HEK293 (cell line): ENCODE measurements around the gene MSRB3.

ENCODE experiments used
- CTCF ChIA-PET: fragments of 350-600 bp; formaldehyde crosslinking; extraction: SDS; loops from one replicate; lab custom pipeline; 2021; ENCODE audit warnings: antibody characterized with exemption; lab: Yijun Ruan, JAX
- POLR2A ChIA-PET: fragments of 300-600 bp; formaldehyde crosslinking; extraction: SDS; loops from one replicate; lab custom pipeline; 2020; ENCODE audit warnings: antibody characterized with exemption, inconsistent platforms; lab: Yijun Ruan, JAX
- H3K27ac ChIP-seq: fragments of 200-500 bp; sonication (Bioruptor generic); 2 replicates; pipeline ENCODE4 v1.5.1; 2014; ENCODE audit warnings: low read depth, low read length, control low read depth, inconsistent platforms; ENCODE audit errors: extremely low read depth
- H3K36me3 ChIP-seq, 2 experiments: fragments of 200-500 bp in 1 of 2; sonication (Bioruptor generic) in 1 of 2; 1 replicate in 1 of 2; 2 replicates in 1 of 2; pipeline ENCODE4 v1.5.1; 2014 to 2017; ENCODE audit warnings: inconsistent platforms in 2 of 2, low read length in 2 of 2; ENCODE audit not compliant: control insufficient read depth in 2 of 2, insufficient read depth in 1 of 2
- H3K4me1 ChIP-seq: fragments of 200-500 bp; sonication (Bioruptor generic); 2 replicates; pipeline ENCODE4 v1.5.1; 2014; ENCODE audit warnings: mild to moderate bottlenecking, low read length, inconsistent platforms; ENCODE audit not compliant: control insufficient read depth, insufficient read depth
- H3K4me3 ChIP-seq: 2 replicates; pipeline ENCODE4 v1.5.1; 2011; ENCODE audit warnings: low read depth, mild to moderate bottlenecking, control low read depth, low read length, moderate library complexity
- H3K9me3 ChIP-seq: fragments of 200-500 bp; sonication (Bioruptor generic); 2 replicates; pipeline ENCODE4 v1.5.1; 2014; ENCODE audit warnings: low read depth, low read length, inconsistent platforms; ENCODE audit not compliant: control insufficient read depth, insufficient read depth
- KLF17 ChIP-seq: fragments of 450-650 bp; formaldehyde crosslinking; IDR thresholded peaks from 2 replicates; pipeline ENCODE4 v1.5.1; 2016; ENCODE audit warnings: missing biosample characterization, missing genetic modification characterization
- KLF7 ChIP-seq: fragments of 450-650 bp; formaldehyde crosslinking; IDR thresholded peaks from 2 replicates; pipeline ENCODE4 v1.5.1; 2016; ENCODE audit warnings: missing biosample characterization, missing genetic modification characterization, borderline replicate concordance
- OVOL3 ChIP-seq: fragments of 450-650 bp; formaldehyde crosslinking; IDR thresholded peaks from 2 replicates; pipeline ENCODE4 v1.5.1; 2016; ENCODE audit warnings: missing biosample characterization, missing genetic modification characterization
- TCF7L2 ChIP-seq: IDR thresholded peaks from 2 replicates; pipeline ENCODE4 v1.6.1; 2011; ENCODE audit warnings: low read depth, mild to moderate bottlenecking, inconsistent platforms, low read length, moderate library complexity, borderline replicate concordance
- ZFHX2 ChIP-seq: fragments of 450-650 bp; formaldehyde crosslinking; conservative IDR thresholded peaks from 2 replicates; pipeline ENCODE4 v1.5.1; 2016; ENCODE audit warnings: missing biosample characterization, missing genetic modification characterization
- ZNF114 ChIP-seq: fragments of 450-650 bp; formaldehyde crosslinking; IDR thresholded peaks from 2 replicates; pipeline ENCODE4 v1.5.0; 2017; ENCODE audit warnings: missing biosample characterization, missing genetic modification characterization
- ZNF155 ChIP-seq: fragments of 450-650 bp; formaldehyde crosslinking; IDR thresholded peaks from 2 replicates; pipeline ENCODE4 v1.5.1; 2016; ENCODE audit warnings: missing biosample characterization, missing genetic modification characterization
- ZNF169 ChIP-seq: fragments of 450-650 bp; formaldehyde crosslinking; IDR thresholded peaks from 2 replicates; pipeline ENCODE4 v1.5.1; 2016; ENCODE audit warnings: missing biosample characterization, missing genetic modification characterization
- ZNF221 ChIP-seq: fragments of 450-650 bp; formaldehyde crosslinking; IDR thresholded peaks from 2 replicates; pipeline ENCODE4 v1.5.1; 2017; ENCODE audit warnings: missing biosample characterization, missing genetic modification characterization, borderline replicate concordance
- ZNF239 ChIP-seq: fragments of 450-650 bp; formaldehyde crosslinking; IDR thresholded peaks from 2 replicates; pipeline ENCODE4 v1.5.1; 2016; ENCODE audit warnings: missing biosample characterization, missing genetic modification characterization
- ZNF366 ChIP-seq: fragments of 450-650 bp; formaldehyde crosslinking; conservative IDR thresholded peaks from 2 replicates; pipeline ENCODE4 v1.5.1; 2016; ENCODE audit warnings: missing biosample characterization, missing genetic modification characterization
- ZNF449 ChIP-seq: fragments of 450-650 bp; formaldehyde crosslinking; IDR thresholded peaks from 2 replicates; pipeline ENCODE4 v1.5.1; 2017; ENCODE audit warnings: missing biosample characterization, mild to moderate bottlenecking, missing genetic modification characterization, moderate library complexity
- ZNF513 ChIP-seq: fragments of 450-650 bp; IDR thresholded peaks from 2 replicates; pipeline ENCODE4 v1.5.1; 2018; ENCODE audit warnings: missing biosample characterization, missing genetic modification characterization
- ZNF624 ChIP-seq: fragments of 450-650 bp; formaldehyde crosslinking; IDR thresholded peaks from 2 replicates; pipeline ENCODE4 v1.5.1; 2017; ENCODE audit warnings: missing biosample characterization, missing genetic modification characterization
- ZNF629 ChIP-seq: fragments of 450-650 bp; formaldehyde crosslinking; IDR thresholded peaks from 2 replicates; pipeline ENCODE4 v1.5.1; 2017; ENCODE audit warnings: missing biosample characterization, missing genetic modification characterization
- ZNF76 ChIP-seq: fragments of 450-650 bp; formaldehyde crosslinking; IDR thresholded peaks from 2 replicates; pipeline ENCODE4; 2016; ENCODE audit warnings: low read depth, missing biosample characterization, missing genetic modification characterization, borderline replicate concordance
- TF ChIP-seq, protein P1 (sequence below): fragments of 450-650 bp; formaldehyde crosslinking; IDR thresholded peaks from 2 replicates; pipeline ENCODE4 v1.5.1; 2016; ENCODE audit warnings: missing biosample characterization, missing genetic modification characterization
- TF ChIP-seq, protein P2 (sequence below): fragments of 450-650 bp; formaldehyde crosslinking; IDR thresholded peaks from 2 replicates; pipeline ENCODE4 v1.5.1; 2016; ENCODE audit warnings: missing biosample characterization, missing genetic modification characterization
- TF ChIP-seq, protein P3 (sequence below): IDR thresholded peaks from 2 replicates; pipeline ENCODE4 v1.6.1; 2011; ENCODE audit warnings: mild to moderate bottlenecking, low read depth, low read length, borderline replicate concordance
- TF ChIP-seq, protein P4 (sequence below): sonication (generic); formaldehyde crosslinking; IDR thresholded peaks from 2 replicates; pipeline ENCODE4 v1.8.1; 2022; ENCODE audit warnings: mild to moderate bottlenecking, moderate library complexity, missing genetic modification reagents

Gene MSRB3

DNA sequence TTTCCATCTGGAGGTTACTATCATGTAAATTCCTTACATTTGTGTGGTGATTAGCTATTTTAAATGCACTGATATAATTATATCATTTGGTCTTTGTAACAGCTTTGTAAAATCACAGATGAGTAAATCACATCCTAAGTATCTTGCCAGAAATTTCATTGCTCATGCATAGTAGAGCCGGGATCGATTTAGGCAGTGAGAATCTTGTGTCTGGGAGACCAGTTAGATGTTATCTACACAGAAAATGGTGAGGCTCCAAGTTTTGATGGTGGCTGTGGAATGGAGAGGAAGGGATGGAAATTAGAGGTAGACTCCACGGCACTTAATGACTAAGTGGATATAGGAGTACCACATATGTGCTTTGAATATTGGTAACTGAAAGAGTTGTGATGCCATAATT is 156.3 kb downstream of the MSRB3 start:
- CTCF ChIA-PET: interaction anchor here (0.6 kb wide), 1 partner anchor 130 kb away, joined by 4 read pairs; no protein-coding TSS in a partner anchor
- Histone ChIP-seq H3K4me3 (no peak overlapping the region), H3K4me1 (no peaks in the 10 kb centered on the region), H3K27ac (no peak overlapping the region), H3K9me3 (no peaks in the 10 kb centered on the region)
- POLR2A ChIA-PET: no interaction called here
- no peak for TF ChIP-seq ZNF366 (tag by site-specific recombination)
- TF ChIP-seq, protein P1, sequence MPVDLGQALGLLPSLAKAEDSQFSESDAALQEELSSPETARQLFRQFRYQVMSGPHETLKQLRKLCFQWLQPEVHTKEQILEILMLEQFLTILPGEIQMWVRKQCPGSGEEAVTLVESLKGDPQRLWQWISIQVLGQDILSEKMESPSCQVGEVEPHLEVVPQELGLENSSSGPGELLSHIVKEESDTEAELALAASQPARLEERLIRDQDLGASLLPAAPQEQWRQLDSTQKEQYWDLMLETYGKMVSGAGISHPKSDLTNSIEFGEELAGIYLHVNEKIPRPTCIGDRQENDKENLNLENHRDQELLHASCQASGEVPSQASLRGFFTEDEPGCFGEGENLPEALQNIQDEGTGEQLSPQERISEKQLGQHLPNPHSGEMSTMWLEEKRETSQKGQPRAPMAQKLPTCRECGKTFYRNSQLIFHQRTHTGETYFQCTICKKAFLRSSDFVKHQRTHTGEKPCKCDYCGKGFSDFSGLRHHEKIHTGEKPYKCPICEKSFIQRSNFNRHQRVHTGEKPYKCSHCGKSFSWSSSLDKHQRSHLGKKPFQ (tag by site-specific recombination): no peak
- no peak for TF ChIP-seq ZNF114
- no peak for TF ChIP-seq ZNF221 (tag by site-specific recombination)
- TF ChIP-seq ZNF76 (tag by site-specific recombination): no peak
- TF ChIP-seq, protein P2, sequence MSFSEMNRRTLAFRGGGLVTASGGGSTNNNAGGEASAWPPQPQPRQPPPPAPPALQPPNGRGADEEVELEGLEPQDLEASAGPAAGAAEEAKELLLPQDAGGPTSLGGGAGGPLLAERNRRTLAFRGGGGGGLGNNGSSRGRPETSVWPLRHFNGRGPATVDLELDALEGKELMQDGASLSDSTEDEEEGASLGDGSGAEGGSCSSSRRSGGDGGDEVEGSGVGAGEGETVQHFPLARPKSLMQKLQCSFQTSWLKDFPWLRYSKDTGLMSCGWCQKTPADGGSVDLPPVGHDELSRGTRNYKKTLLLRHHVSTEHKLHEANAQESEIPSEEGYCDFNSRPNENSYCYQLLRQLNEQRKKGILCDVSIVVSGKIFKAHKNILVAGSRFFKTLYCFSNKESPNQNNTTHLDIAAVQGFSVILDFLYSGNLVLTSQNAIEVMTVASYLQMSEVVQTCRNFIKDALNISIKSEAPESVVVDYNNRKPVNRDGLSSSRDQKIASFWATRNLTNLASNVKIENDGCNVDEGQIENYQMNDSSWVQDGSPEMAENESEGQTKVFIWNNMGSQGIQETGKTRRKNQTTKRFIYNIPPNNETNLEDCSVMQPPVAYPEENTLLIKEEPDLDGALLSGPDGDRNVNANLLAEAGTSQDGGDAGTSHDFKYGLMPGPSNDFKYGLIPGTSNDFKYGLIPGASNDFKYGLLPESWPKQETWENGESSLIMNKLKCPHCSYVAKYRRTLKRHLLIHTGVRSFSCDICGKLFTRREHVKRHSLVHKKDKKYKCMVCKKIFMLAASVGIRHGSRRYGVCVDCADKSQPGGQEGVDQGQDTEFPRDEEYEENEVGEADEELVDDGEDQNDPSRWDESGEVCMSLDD (tag by site-specific recombination): no peak
- TF ChIP-seq KLF17 (tag by site-specific recombination): no peak
- TF ChIP-seq, all 188 proteins: peak for 0
- H3K36me3 ChIP-seq: no peaks in the 10 kb centered on the region

GRCh38 chr12:65443038-65443437 is 164.6 kb downstream of the MSRB3 start:
- H3K4me3 ChIP-seq: no peak overlapping the region
- no peak overlapping the region for H3K27ac ChIP-seq
- H3K4me1 ChIP-seq: no peaks in the 10 kb centered on the region
- H3K9me3 ChIP-seq: no peaks in the 10 kb centered on the region
- CTCF ChIA-PET: no interaction called here
- POLR2A ChIA-PET: no interaction called here
- no peaks in the 10 kb centered on the region for H3K36me3 ChIP-seq
- TF ChIP-seq ZNF169 (tag by site-specific recombination) (no peak), TCF7L2 (no peak), KLF7 (tag by site-specific recombination) (no peak), ZNF239 (no peak), ZNF624 (tag by site-specific recombination) (no peak), ZNF155 (tag by site-specific recombination) (no peak), ZFHX2 (tag by site-specific recombination) (no peak), OVOL3 (tag by site-specific recombination) (no peak), ZNF629 (tag by site-specific recombination) (no peak), ZNF513 (tag by site-specific recombination) (no peak), ZNF449 (tag by site-specific recombination) (no peak)
- TF ChIP-seq, protein P1 (tag by site-specific recombination): no peak
- TF ChIP-seq, protein P3, sequence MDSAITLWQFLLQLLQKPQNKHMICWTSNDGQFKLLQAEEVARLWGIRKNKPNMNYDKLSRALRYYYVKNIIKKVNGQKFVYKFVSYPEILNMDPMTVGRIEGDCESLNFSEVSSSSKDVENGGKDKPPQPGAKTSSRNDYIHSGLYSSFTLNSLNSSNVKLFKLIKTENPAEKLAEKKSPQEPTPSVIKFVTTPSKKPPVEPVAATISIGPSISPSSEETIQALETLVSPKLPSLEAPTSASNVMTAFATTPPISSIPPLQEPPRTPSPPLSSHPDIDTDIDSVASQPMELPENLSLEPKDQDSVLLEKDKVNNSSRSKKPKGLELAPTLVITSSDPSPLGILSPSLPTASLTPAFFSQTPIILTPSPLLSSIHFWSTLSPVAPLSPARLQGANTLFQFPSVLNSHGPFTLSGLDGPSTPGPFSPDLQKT: no peak
- TF ChIP-seq, protein P4, sequence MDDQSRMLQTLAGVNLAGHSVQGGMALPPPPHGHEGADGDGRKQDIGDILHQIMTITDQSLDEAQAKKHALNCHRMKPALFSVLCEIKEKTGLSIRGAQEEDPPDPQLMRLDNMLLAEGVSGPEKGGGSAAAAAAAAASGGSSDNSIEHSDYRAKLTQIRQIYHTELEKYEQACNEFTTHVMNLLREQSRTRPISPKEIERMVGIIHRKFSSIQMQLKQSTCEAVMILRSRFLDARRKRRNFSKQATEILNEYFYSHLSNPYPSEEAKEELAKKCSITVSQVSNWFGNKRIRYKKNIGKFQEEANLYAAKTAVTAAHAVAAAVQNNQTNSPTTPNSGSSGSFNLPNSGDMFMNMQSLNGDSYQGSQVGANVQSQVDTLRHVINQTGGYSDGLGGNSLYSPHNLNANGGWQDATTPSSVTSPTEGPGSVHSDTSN: no peak
